CD4-positive, CD25-positive, alpha-beta regulatory T cell (primary cell): Measurements from ENCODE around the gene SYCP2. TPM values are rescaled to one million over a fixed set of nuclear protein-coding genes. Genes with fewer than 3 reads are reported as not detected.

Experiments
- ATAC-seq, 2 donors: fragments of 150-1000 bp; cut with Tn5 transposase; one replicate each; pipeline ENCODE4 v1.10.0; 2021; ENCODE audit warnings: low read depth in 2 of 2, moderate number of reproducible peaks in 2 of 2, moderate library complexity in 1 of 2
- DNase-seq, 3 donors: peaks; one replicate each; pipeline versions ENCODE4 v3.0.0 to v3.0.0-alpha.2; 2012 to 2022; ENCODE audit warnings: mixed read lengths in 1 of 3
- H3K27ac ChIP-seq: one replicate; pipeline ENCODE4 v1.7.0; 2013; ENCODE audit warnings: mild to moderate bottlenecking, low read length; ENCODE audit not compliant: insufficient read depth, poor library complexity, severe bottlenecking
- H3K27me3 ChIP-seq: one replicate; pipeline ENCODE4 v1.7.0; 2013; ENCODE audit warnings: low read length; ENCODE audit not compliant: control insufficient read depth, insufficient read depth
- H3K36me3 ChIP-seq: one replicate; pipeline ENCODE4 v1.7.0; 2013; ENCODE audit warnings: mild to moderate bottlenecking, low read length, moderate library complexity; ENCODE audit not compliant: control insufficient read depth, insufficient read depth
- H3K4me1 ChIP-seq: 2 replicates; pipeline ENCODE4 v1.7.0; 2013; ENCODE audit warnings: mild to moderate bottlenecking, low read length; ENCODE audit not compliant: insufficient read depth, control insufficient read depth, poor library complexity, severe bottlenecking
- H3K4me3 ChIP-seq: one replicate; pipeline ENCODE4 v1.7.0; 2013; ENCODE audit warnings: low read depth, mild to moderate bottlenecking, low read length, moderate library complexity
- H3K9me3 ChIP-seq, 2 experiments: 1 replicate in 1 of 2; 2 replicates in 1 of 2; pipeline ENCODE4 v1.7.0; 2013; ENCODE audit warnings: low read length in 2 of 2, mild to moderate bottlenecking in 1 of 2, moderate library complexity in 1 of 2; ENCODE audit not compliant: control insufficient read depth in 2 of 2
- H3K27ac Mint-ChIP-seq, 3 donors: one replicate each; pipeline ENCODE4 v1.8.0; 2020 to 2022; ENCODE audit warnings: mild to moderate bottlenecking in 3 of 3, mixed read lengths in 3 of 3, moderate library complexity in 2 of 3
- H3K27me3 Mint-ChIP-seq: one replicate; pipeline ENCODE4 v1.8.0; 2022; ENCODE audit warnings: mild to moderate bottlenecking, mixed read lengths
- H3K36me3 Mint-ChIP-seq: one replicate; pipeline ENCODE4 v1.8.0; 2020; ENCODE audit warnings: mixed read lengths
- H3K4me1 Mint-ChIP-seq, 4 donors: one replicate each; pipeline ENCODE4 v1.8.0; 2020 to 2022; ENCODE audit warnings: mixed read lengths in 4 of 4, mild to moderate bottlenecking in 1 of 4
- H3K4me3 Mint-ChIP-seq, 4 donors: one replicate each; pipeline ENCODE4 v1.8.0; 2020 to 2022; ENCODE audit warnings: mild to moderate bottlenecking in 4 of 4, mixed read lengths in 4 of 4, moderate library complexity in 3 of 4
- H3K9me3 Mint-ChIP-seq, 7 donors: one replicate each; pipeline ENCODE4 v1.8.0; 2020 to 2022; ENCODE audit warnings: mixed read lengths in 7 of 7, mild to moderate bottlenecking in 3 of 7, moderate library complexity in 2 of 7
- polyA plus RNA-seq, 4 donors: library from polyadenylated mRNA; unstranded; fragments of 300-500 nt; fragmentation: Illumina TruSeq; gene quantifications; one replicate each; pipeline ENCODE4 v1.2.3, GENCODE V29; 2021
- total RNA-seq: library from RNA; stranded (reverse); gene quantifications from one replicate; pipeline ENCODE4 v1.2.3, GENCODE V29; 2022

Gene SYCP2
- total RNA-seq = 9.1 TPM
- 1 to 10 TPM in 3 of 4 donors, under 1 TPM in 1; 0.32 to 1.7 (median 1.1) TPM for polyA plus RNA-seq

GRCh38 chr20:59933296-59933848, at the start of gene SYCP2:
SYCP2 (minus strand) TSS chr20:59933637; CDS start chr20:59922413, 11,224 bp downstream.
- H3K4me1 ChIP-seq = peaks cover 23% of the 10 kb centered on the region
- ATAC-seq = peak; percentile 74 to 82
- peak within 1 kb of the TSS; percentile 53 for H3K4me3 ChIP-seq

GRCh38 chr20:59983076-59983475, 49.6 kb upstream of the SYCP2 start:
- H3K4me3 Mint-ChIP-seq = no peak overlapping the region
- ATAC-seq (no peak), DNase-seq (no peak)
- Histone ChIP-seq H3K9me3 (no peaks in the 10 kb centered on the region), H3K27me3 (no peaks in the 10 kb centered on the region), H3K4me1 (no peaks in the 10 kb centered on the region), H3K36me3 (no peaks in the 10 kb centered on the region), H3K27ac (no peak overlapping the region), H3K4me3 (no peak overlapping the region)
- H3K27me3 Mint-ChIP-seq = no peaks in the 10 kb centered on the region
- no peaks in the 10 kb centered on the region for H3K4me1 Mint-ChIP-seq
- no peak overlapping the region for H3K27ac Mint-ChIP-seq
- peaks cover 18% of the 10 kb centered on the region for H3K36me3 Mint-ChIP-seq
- peaks cover 0 to 2% (median 0%) of the 10 kb centered on the region in 7 donors for H3K9me3 Mint-ChIP-seq

More at GRCh38 chr20:59933296-59933848, at the start of gene SYCP2:
- Histone ChIP-seq H3K27ac (peak within 1 kb of the TSS; percentile 53), H3K27me3 (no peaks in the 10 kb centered on the region), H3K9me3 (no peaks in the 10 kb centered on the region), H3K36me3 (no peaks in the 10 kb centered on the region)
- H3K9me3 Mint-ChIP-seq = no peaks in the 10 kb centered on the region
- peak within 1 kb of the TSS; percentile 78 to 92 (median 86) for H3K4me3 Mint-ChIP-seq
- peaks cover 9% of the 10 kb centered on the region for H3K27me3 Mint-ChIP-seq
- peak; percentile 55 to 64 (median 56) for DNase-seq
- peaks cover 22 to 39% (median 30%) of the 10 kb centered on the region in 4 donors for H3K4me1 Mint-ChIP-seq
- H3K27ac Mint-ChIP-seq = peak within 1 kb of the TSS in 2 of 3 donors; percentile 48 to 75
- H3K36me3 Mint-ChIP-seq = no peaks in the 10 kb centered on the region

GRCh38 chr20:59977086-59977485, 43.6 kb upstream of the SYCP2 start:
- no peak overlapping the region for H3K4me3 ChIP-seq
- no peaks in the 10 kb centered on the region for H3K4me1 ChIP-seq
- H3K27ac Mint-ChIP-seq = no peak overlapping the region
- peaks cover 0 to 5% (median 1%) of the 10 kb centered on the region in 7 donors for H3K9me3 Mint-ChIP-seq
- H3K27me3 Mint-ChIP-seq = no peaks in the 10 kb centered on the region
- DNase-seq (no peak), ATAC-seq (no peak)
- no peaks in the 10 kb centered on the region for H3K36me3 ChIP-seq
- H3K36me3 Mint-ChIP-seq = peaks cover 16% of the 10 kb centered on the region
- H3K27ac ChIP-seq = no peak overlapping the region
- no peaks in the 10 kb centered on the region for H3K4me1 Mint-ChIP-seq
- H3K9me3 ChIP-seq = no peaks in the 10 kb centered on the region
- H3K27me3 ChIP-seq = no peaks in the 10 kb centered on the region
- no peak overlapping the region for H3K4me3 Mint-ChIP-seq

GRCh38 chr20:59976156-59976782, 42.8 kb upstream of the SYCP2 start:
- peaks cover 0 to 5% (median 1%) of the 10 kb centered on the region in 7 donors for H3K9me3 Mint-ChIP-seq
- H3K27me3 ChIP-seq = no peaks in the 10 kb centered on the region
- no peaks in the 10 kb centered on the region for H3K27me3 Mint-ChIP-seq
- no peak overlapping the region for H3K4me3 ChIP-seq
- no peaks in the 10 kb centered on the region for H3K4me1 Mint-ChIP-seq
- H3K4me3 Mint-ChIP-seq = no peak overlapping the region
- no peaks in the 10 kb centered on the region for H3K4me1 ChIP-seq
- ATAC-seq (no peak), DNase-seq (no peak)
- no peak overlapping the region for H3K27ac ChIP-seq
- H3K27ac Mint-ChIP-seq = no peak overlapping the region
- no peaks in the 10 kb centered on the region for H3K36me3 ChIP-seq
- H3K9me3 ChIP-seq = no peaks in the 10 kb centered on the region
- H3K36me3 Mint-ChIP-seq = peaks cover 20% of the 10 kb centered on the region

- Histone ChIP-seq H3K27ac (no peak overlapping the region), H3K36me3 (no peaks in the 10 kb centered on the region), H3K9me3 (no peaks in the 10 kb centered on the region), H3K4me3 (no peak overlapping the region), H3K4me1 (no peaks in the 10 kb centered on the region), H3K27me3 (no peaks in the 10 kb centered on the region)
- no peaks in the 10 kb centered on the region for H3K4me1 Mint-ChIP-seq
- DNase-seq = no peak
- no peak overlapping the region for H3K27ac Mint-ChIP-seq
- H3K9me3 Mint-ChIP-seq = peaks cover 0 to 5% (median 0%) of the 10 kb centered on the region in 7 donors
- no peak overlapping the region for H3K4me3 Mint-ChIP-seq
- peaks cover 14% of the 10 kb centered on the region for H3K36me3 Mint-ChIP-seq
- ATAC-seq = no peak
- H3K27me3 Mint-ChIP-seq = no peaks in the 10 kb centered on the region
Observed at GRCh38 chr20:59972037-59972801, 38.8 kb upstream of the SYCP2 start.

GRCh38 chr20:59971428-59971827, 38.0 kb upstream of the SYCP2 start:
- no peaks in the 10 kb centered on the region for H3K4me1 ChIP-seq
- Mint-ChIP-seq H3K4me3 (no peak overlapping the region), H3K27me3 (no peaks in the 10 kb centered on the region), H3K27ac (no peak overlapping the region), H3K36me3 (peaks cover 14% of the 10 kb centered on the region), H3K4me1 (no peaks in the 10 kb centered on the region), H3K9me3 (peaks cover 0 to 5% (median 0%) of the 10 kb centered on the region in 7 donors)
- no peak overlapping the region for H3K27ac ChIP-seq
- no peak overlapping the region for H3K4me3 ChIP-seq
- no peak for ATAC-seq
- H3K36me3 ChIP-seq = no peaks in the 10 kb centered on the region
- H3K9me3 ChIP-seq = no peaks in the 10 kb centered on the region
- no peaks in the 10 kb centered on the region for H3K27me3 ChIP-seq
- DNase-seq = no peak

- Histone ChIP-seq H3K4me3 (no peak overlapping the region), H3K27me3 (no peaks in the 10 kb centered on the region), H3K9me3 (no peaks in the 10 kb centered on the region), H3K27ac (no peak overlapping the region), H3K36me3 (peaks cover 2% of the 10 kb centered on the region), H3K4me1 (no peaks in the 10 kb centered on the region)
- no peaks in the 10 kb centered on the region for H3K9me3 Mint-ChIP-seq
- ATAC-seq (no peak), DNase-seq (no peak)
- H3K27ac Mint-ChIP-seq = no peak overlapping the region
- no peaks in the 10 kb centered on the region for H3K27me3 Mint-ChIP-seq
- peaks cover 2% of the 10 kb centered on the region for H3K36me3 Mint-ChIP-seq
- H3K4me3 Mint-ChIP-seq = no peak overlapping the region
- H3K4me1 Mint-ChIP-seq = no peaks in the 10 kb centered on the region
Observed at GRCh38 chr20:59966428-59966827, 33.0 kb upstream of the SYCP2 start.
